K562 (cell line): Measurements from ENCODE around the gene SNX33. TPM values are rescaled to one million over a fixed set of nuclear protein-coding genes. Genes with fewer than 3 reads are reported as not detected.
A peak's percentile ranks its signal among the peaks of the same experiment; 100 is the strongest.

Experiments used
- ADNP ChIP-seq: fragments of 200-800 bp; sonication (Bioruptor generic); IDR thresholded peaks from 2 replicates; pipeline ENCODE4 v1.6.1; 2016; ENCODE audit warnings: missing genetic modification characterization, missing compliant biosample characterization
- BCOR ChIP-seq: fragments of 450-650 bp; IDR thresholded peaks from 2 replicates; pipeline ENCODE4 v1.6.1; 2016
- CREB1 ChIP-seq, 2 experiments: sonication (generic) in 1 of 2; formaldehyde crosslinking in 1 of 2; IDR thresholded peaks; 2 replicates each; pipeline versions ENCODE4 v1.6.1 to v1.8.0; 2012 to 2022; ENCODE audit warnings: inconsistent platforms in 1 of 2, mild to moderate bottlenecking in 1 of 2, missing genetic modification reagents in 1 of 2, moderate library complexity in 1 of 2
- DIDO1 ChIP-seq: fragments of 450-650 bp; IDR thresholded peaks from 2 replicates; pipeline ENCODE4 v1.6.1; 2016; ENCODE audit warnings: low read depth, missing biosample characterization, missing genetic modification characterization
- DPF2 ChIP-seq: fragments of 450-650 bp; IDR thresholded peaks from 2 replicates; pipeline ENCODE4 v1.6.1; 2016
- FIP1L1 ChIP-seq: fragments of 200-400 bp; formaldehyde crosslinking; IDR thresholded peaks from 2 replicates; pipeline ENCODE4 v1.6.1; 2018; ENCODE audit warnings: mild to moderate bottlenecking, low read depth, low read length; ENCODE audit not compliant: poor library complexity, severe bottlenecking
- FOXK1 ChIP-seq: sonication (generic); formaldehyde crosslinking; IDR thresholded peaks from 2 replicates; pipeline ENCODE4 v1.8.0; 2022; ENCODE audit warnings: missing genetic modification reagents, mild to moderate bottlenecking, borderline replicate concordance
- GABPB1 ChIP-seq: sonication (generic); formaldehyde crosslinking; IDR thresholded peaks from 2 replicates; pipeline ENCODE4 v1.8.0; 2022; ENCODE audit warnings: mild to moderate bottlenecking, missing genetic modification reagents
- HIVEP1 ChIP-seq: fragments of 250-450 bp; sonication (Bioruptor Pico); IDR thresholded peaks from 2 replicates; pipeline ENCODE4 v1.4.0; 2020; ENCODE audit warnings: mild to moderate bottlenecking
- JUND ChIP-seq, 2 experiments: IDR thresholded peaks; 2 replicates in 1 of 2; 3 replicates in 1 of 2; pipeline ENCODE4 v1.6.1; 2011; ENCODE audit warnings: borderline replicate concordance in 2 of 2, low read depth in 2 of 2, low read length in 2 of 2, improper control_type of control experiment in 1 of 2, missing biosample characterization in 1 of 2, missing genetic modification characterization in 1 of 2, missing genetic modification reagents in 1 of 2
- KAT2B ChIP-seq: IDR thresholded peaks from one replicate; pipeline ENCODE4 v1.6.1; 2012; ENCODE audit warnings: low read depth, mild to moderate bottlenecking, control low read depth, inconsistent platforms, low read length, moderate library complexity
- KDM4B ChIP-seq, 2 experiments: fragments of 450-650 bp in 1 of 2; sonication (generic) in 1 of 2; IDR thresholded peaks; 2 replicates each; pipeline ENCODE4 v1.6.1; 2016 to 2017; ENCODE audit warnings: borderline replicate concordance in 2 of 2, antibody characterized with exemption in 1 of 2, low read depth in 1 of 2, mild to moderate bottlenecking in 1 of 2
- MTA3 ChIP-seq: fragments of 450-650 bp; formaldehyde crosslinking; IDR thresholded peaks from 2 replicates; pipeline ENCODE4 v1.6.1; 2017; ENCODE audit warnings: mild to moderate bottlenecking, borderline replicate concordance
- MYNN ChIP-seq, 2 experiments: sonication (generic); formaldehyde crosslinking in 1 of 2; IDR thresholded peaks; 2 replicates each; pipeline versions ENCODE4 v1.5.0 to v1.6.1; 2016 to 2020; ENCODE audit warnings: antibody characterized with exemption in 1 of 2, missing genetic modification reagents in 1 of 2
- RAD51 ChIP-seq: fragments of 450-650 bp; IDR thresholded peaks from 2 replicates; pipeline ENCODE4 v1.7.1; 2016; ENCODE audit warnings: low read depth, mild to moderate bottlenecking, borderline replicate concordance
- SMC3 ChIP-seq: conservative IDR thresholded peaks from 2 replicates; pipeline ENCODE4 v1.6.1; 2011; ENCODE audit warnings: low read depth, low read length, improper control_type of control experiment; ENCODE audit not compliant: insufficient read depth
- TRIM24 ChIP-seq, 2 experiments: fragments of 450-650 bp; IDR thresholded peaks; 2 replicates each; pipeline ENCODE4 v1.6.1; 2016
- XRCC5 ChIP-seq: fragments of 200-400 bp; formaldehyde crosslinking; IDR thresholded peaks from 2 replicates; pipeline ENCODE4 v1.6.1; 2017; ENCODE audit warnings: low read depth, mild to moderate bottlenecking, low read length
- ZFP36 ChIP-seq: fragments of 150-350 bp; IDR thresholded peaks from 2 replicates; pipeline ENCODE4 v1.6.1; 2018; ENCODE audit warnings: low read length, low read depth; ENCODE audit not compliant: partially characterized antibody
- ZNF175 ChIP-seq: fragments of 200-800 bp; sonication (Bioruptor generic); IDR thresholded peaks from 2 replicates; pipeline ENCODE4 v1.6.1; 2016; ENCODE audit warnings: low read depth, mild to moderate bottlenecking, missing genetic modification characterization, missing compliant biosample characterization
- ZNF184 ChIP-seq: sonication (generic); formaldehyde crosslinking; IDR thresholded peaks from 2 replicates; pipeline ENCODE4 v1.5.0; 2020; ENCODE audit warnings: missing genetic modification reagents
- ZNF436 ChIP-seq: fragments of 250-450, 450-650 bp; sonication (Bioruptor Pico); formaldehyde crosslinking; IDR thresholded peaks from 2 replicates; pipeline ENCODE4 v1.7.0; 2020; ENCODE audit warnings: mild to moderate bottlenecking
- ZNF561 ChIP-seq: fragments of 450-650 bp; formaldehyde crosslinking; conservative IDR thresholded peaks from 2 replicates; pipeline ENCODE4 v1.4.0; 2020; ENCODE audit warnings: mild to moderate bottlenecking, moderate library complexity
- ZNF699 ChIP-seq: fragments of 250-450 bp; sonication (Bioruptor Pico); IDR thresholded peaks from 2 replicates; pipeline ENCODE4 v1.8.0; 2021; ENCODE audit warnings: mild to moderate bottlenecking, moderate library complexity; ENCODE audit not compliant: insufficient replicate concordance
- ZNF830 ChIP-seq: fragments of 250-450 bp; sonication (Bioruptor Pico); IDR thresholded peaks from 2 replicates; pipeline ENCODE4 v1.5.0; 2021; ENCODE audit warnings: mild to moderate bottlenecking
- polyA plus RNA-seq, 8 experiments: library from polyadenylated mRNA; depleted of rRNA in 4 of 8; stranded (reverse) in 5 of 8; unstranded in 3 of 8; fragments of >200 nt; fragmentation: Nextera tagmentation in 2 of 8; fragmentation: Illumina TruSeq in 1 of 8; extraction: Ambion mirVana in 2 of 8; extraction: Trizol in 1 of 8; gene quantifications; 2 replicates each; pipeline versions ENCODE4 v1.2.1 to v1.2.3, GENCODE V29; 2011 to 2014; ENCODE audit warnings: inconsistent platforms in 1 of 8, missing spikeins in 1 of 8
- total RNA-seq, 7 experiments: library from RNA; depleted of rRNA in 6 of 7; stranded (reverse); fragments of >200 nt in 6 of 7; fragmentation: Illumina TruSeq in 2 of 7; extraction: Trizol in 2 of 7; gene quantifications; 2 replicates each; pipeline versions ENCODE4 v1.2.1 to v1.2.3, GENCODE V29; 2011 to 2021; ENCODE audit warnings: low replicate concordance in 1 of 7
- TF ChIP-seq, protein P1 (sequence below), 2 experiments: fragments of 450-650 bp; conservative IDR thresholded peaks; 2 replicates each; pipeline ENCODE4 v1.6.1; 2017; ENCODE audit warnings: mild to moderate bottlenecking in 2 of 2, moderate library complexity in 2 of 2
- TF ChIP-seq, protein P2 (sequence below), 3 experiments: fragments of 200-800 bp in 1 of 3; sonication (Bioruptor generic) in 1 of 3; sonication (generic) in 1 of 3; formaldehyde crosslinking in 1 of 3; IDR thresholded peaks; 2 replicates each; pipeline versions ENCODE4 v1.6.1 to v1.8.0; 2016 to 2022; ENCODE audit warnings: mild to moderate bottlenecking in 2 of 3, missing compliant biosample characterization in 2 of 3, missing genetic modification characterization in 2 of 3, missing genetic modification reagents in 1 of 3

The SNX33 gene
- total and polyA plus RNA-seq, 9 of the 15 experiments (the other 6 are each of a cell fraction or from before 2014, with no cell fraction given) = 1.4 to 14.1 (median 8.2) TPM

DNA sequence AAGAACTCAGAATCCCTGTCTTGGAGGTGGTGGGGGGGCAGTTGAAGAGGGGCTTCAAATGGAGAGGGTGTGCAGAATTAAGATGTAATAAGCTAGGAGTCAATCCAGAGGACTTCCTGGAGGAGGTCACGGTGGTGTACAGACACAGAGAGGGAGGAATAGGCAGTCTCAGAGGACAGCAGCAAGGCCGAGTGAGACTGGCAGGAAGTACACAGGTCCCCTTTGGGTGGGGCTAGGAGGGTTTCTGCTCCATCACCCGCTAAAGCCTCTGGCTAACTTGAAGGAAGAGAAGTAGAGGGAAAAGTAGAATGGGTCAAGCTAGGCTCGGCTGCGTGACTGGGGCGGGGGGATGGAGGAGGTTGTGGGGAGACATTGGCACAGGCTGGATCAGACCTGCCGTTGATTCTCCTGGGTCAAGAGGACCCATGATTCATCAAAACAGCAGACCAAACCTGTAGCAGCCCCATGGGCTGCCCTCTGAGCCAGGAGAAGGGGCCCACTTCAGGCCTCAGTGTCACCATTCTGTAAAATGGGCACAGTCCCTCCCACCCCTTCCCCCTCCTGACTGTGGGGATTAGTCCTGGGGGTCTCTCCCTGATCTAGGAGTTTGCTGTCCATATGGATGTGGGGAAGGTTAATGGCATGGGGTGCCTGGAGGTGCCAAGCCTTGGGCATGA lies 48.1 kb downstream of the SNX33 start (continued):
- no peak for TF ChIP-seq ZNF699
- TF ChIP-seq BCOR = peak; percentile 57
- TF ChIP-seq ZNF830 (CRISPR knock-in tag) = no peak
- no peak for TF ChIP-seq ZNF184 (CRISPR knock-in tag)
- peak; percentile 49; the same call in 1 of the 2 replicates for TF ChIP-seq ZNF436 (CRISPR knock-in tag)
- no peak for TF ChIP-seq ZNF561 (CRISPR knock-in tag)
- no peak for TF ChIP-seq FIP1L1
- no peak for TF ChIP-seq GABPB1 (CRISPR knock-in tag)
- TF ChIP-seq FOXK1 = no peak
- TF ChIP-seq HIVEP1 (CRISPR knock-in tag) = no peak
- TF ChIP-seq, protein P1, sequence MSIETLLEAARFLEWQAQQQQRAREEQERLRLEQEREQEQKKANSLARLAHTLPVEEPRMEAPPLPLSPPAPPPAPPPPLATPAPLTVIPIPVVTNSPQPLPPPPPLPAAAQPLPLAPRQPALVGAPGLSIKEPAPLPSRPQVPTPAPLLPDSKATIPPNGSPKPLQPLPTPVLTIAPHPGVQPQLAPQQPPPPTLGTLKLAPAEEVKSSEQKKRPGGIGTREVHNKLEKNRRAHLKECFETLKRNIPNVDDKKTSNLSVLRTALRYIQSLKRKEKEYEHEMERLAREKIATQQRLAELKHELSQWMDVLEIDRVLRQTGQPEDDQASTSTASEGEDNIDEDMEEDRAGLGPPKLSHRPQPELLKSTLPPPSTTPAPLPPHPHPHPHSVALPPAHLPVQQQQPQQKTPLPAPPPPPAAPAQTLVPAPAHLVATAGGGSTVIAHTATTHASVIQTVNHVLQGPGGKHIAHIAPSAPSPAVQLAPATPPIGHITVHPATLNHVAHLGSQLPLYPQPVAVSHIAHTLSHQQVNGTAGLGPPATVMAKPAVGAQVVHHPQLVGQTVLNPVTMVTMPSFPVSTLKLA (conservative IDR thresholded peaks at IDR 0.05) = no peak
- TF ChIP-seq ZFP36 = peak; percentile 95
- no peak for TF ChIP-seq JUND (IDR thresholded peaks at IDR 0.05; ENCODE audit: borderline replicate concordance, low read depth, low read length)
- TF ChIP-seq JUND (tag; IDR thresholded peaks at IDR 0.05; ENCODE audit: borderline replicate concordance, low read depth, low read length) = no peak
- TF ChIP-seq DPF2 = no peak
- TF ChIP-seq TRIM24 (IDR thresholded peaks at IDR 0.05) = no peak
- TF ChIP-seq RAD51 = no peak
- peak; percentile 55 for TF ChIP-seq ADNP
- TF ChIP-seq XRCC5 = no peak
- no peak for TF ChIP-seq KAT2B
- TF ChIP-seq MTA3 = no peak
- TF ChIP-seq CREB1 (IDR thresholded peaks at IDR 0.05) = no peak
- TF ChIP-seq CREB1 (CRISPR knock-in tag; IDR thresholded peaks at IDR 0.05) = no peak
- TF ChIP-seq, protein P2, sequence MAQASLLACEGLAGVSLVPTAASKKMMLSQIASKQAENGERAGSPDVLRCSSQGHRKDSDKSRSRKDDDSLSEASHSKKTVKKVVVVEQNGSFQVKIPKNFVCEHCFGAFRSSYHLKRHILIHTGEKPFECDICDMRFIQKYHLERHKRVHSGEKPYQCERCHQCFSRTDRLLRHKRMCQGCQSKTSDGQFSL (CRISPR knock-in tag; IDR thresholded peaks at IDR 0.05) = peak; percentile 40; the same call in 1 of the 2 replicates
- TF ChIP-seq, protein P2 (tag; IDR thresholded peaks at IDR 0.05) = no peak
- no peak for TF ChIP-seq MYNN (IDR thresholded peaks at IDR 0.05)
- no peak for TF ChIP-seq MYNN (CRISPR knock-in tag; IDR thresholded peaks at IDR 0.05)
- no peak for TF ChIP-seq SMC3
- no peak for TF ChIP-seq ZNF175 (CRISPR knock-in tag)
- no peak for TF ChIP-seq DIDO1 (tag)
- no peak for TF ChIP-seq KDM4B (IDR thresholded peaks at IDR 0.05; ENCODE audit: borderline replicate concordance in 2 of 2, low read depth in 1 of 2)
